Measurements from ENCODE around the gene DOCK8.
A peak's percentile ranks its signal among the peaks of the same experiment; 100 is the strongest.

DOCK8 gene

DNA sequence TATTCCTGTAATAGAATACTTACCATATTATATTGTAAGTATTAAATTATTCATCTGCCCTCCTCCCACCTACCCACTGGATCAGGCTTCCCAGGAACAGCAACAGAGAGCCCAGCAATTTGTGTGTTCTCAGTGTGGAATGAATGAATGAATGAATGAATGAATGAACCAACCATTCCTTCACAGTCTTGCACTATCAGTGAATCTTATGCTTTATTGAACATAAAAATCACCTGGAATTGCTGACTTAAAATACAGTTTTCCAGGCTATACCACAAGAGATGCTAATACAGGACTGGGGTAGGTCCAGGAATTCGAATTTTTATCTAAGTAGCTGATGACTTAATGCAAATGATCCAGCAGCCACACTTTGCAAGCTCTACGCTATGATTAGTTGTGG, 51.6 kb downstream of the DOCK8 start:
- Mint-ChIP-seq H3K9me3 (no peaks in the 10 kb centered on the region), H3K4me1 (ENCODE audit: low read depth) (peaks cover 50% of the 10 kb centered on the region), H3K36me3 (ENCODE audit: low read depth) (peaks cover 19% of the 10 kb centered on the region), H3K27me3 (no peaks in the 10 kb centered on the region), H3K4me3 (no peak overlapping the region), H3K27ac (no peak overlapping the region)
- intact Hi-C loops (cut with micrococcal nuclease) = no loop called here

DNA sequence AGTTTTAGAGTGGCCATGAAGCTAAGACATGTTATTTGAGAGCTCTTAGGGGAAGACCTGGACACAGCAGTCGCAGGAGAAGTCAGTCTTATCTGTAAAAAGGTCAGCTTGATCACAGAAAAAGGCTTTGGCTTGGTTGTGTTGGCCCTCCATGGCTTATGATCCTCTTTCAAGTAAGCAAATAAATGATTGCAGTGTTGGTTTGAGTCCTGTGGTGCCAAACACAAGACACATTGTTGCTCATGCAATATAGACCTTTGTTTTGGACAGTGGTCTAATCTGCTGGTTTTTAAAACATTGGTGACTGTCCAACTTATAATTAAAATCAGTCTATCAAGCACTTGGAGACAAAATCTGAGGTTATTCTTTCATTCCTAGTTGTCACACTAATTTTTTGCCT, 54.0 kb downstream of the DOCK8 start:
- Mint-ChIP-seq H3K9me3 (no peaks in the 10 kb centered on the region), H3K36me3 (ENCODE audit: low read depth) (peaks cover 26% of the 10 kb centered on the region), H3K4me1 (ENCODE audit: low read depth) (peaks cover 65% of the 10 kb centered on the region), H3K4me3 (no peak overlapping the region), H3K27ac (peak overlapping the region; percentile 80), H3K27me3 (no peaks in the 10 kb centered on the region)
- intact Hi-C loops (cut with micrococcal nuclease) = no loop called here

DNA sequence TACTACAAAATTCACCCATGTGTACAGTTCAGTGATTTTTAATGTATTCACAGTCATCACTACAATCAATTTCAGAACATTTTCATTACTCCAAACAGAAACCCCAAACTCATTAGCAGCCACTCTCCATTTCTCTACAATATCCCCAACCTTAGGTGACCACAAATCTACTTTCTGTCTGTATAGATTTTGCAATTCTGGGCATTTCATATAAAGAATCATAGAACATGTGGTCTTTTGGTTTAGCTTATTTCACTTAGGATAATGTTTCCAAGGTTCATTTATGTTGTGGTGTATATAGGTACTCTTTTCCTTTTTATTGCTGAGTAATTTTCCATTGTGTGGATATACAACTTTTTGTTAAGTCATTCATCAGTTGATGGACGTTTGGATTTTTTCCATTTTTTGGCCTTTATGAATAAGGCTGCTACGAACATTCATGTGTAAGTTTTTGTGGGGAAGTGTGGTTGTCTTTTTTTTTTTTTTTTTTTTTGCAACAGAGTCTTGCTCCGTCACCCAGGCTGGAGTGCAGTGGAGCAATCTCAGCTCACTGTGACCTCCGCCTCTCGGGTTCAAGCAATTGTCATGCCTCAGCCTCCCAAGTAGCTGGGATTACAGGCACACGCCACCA, 54.5 kb downstream of the DOCK8 start:
- peaks cover 63% of the 10 kb centered on the region for H3K4me1 Mint-ChIP-seq (ENCODE audit: low read depth)
- H3K27ac Mint-ChIP-seq = peak overlapping the region; percentile 80

DNA sequence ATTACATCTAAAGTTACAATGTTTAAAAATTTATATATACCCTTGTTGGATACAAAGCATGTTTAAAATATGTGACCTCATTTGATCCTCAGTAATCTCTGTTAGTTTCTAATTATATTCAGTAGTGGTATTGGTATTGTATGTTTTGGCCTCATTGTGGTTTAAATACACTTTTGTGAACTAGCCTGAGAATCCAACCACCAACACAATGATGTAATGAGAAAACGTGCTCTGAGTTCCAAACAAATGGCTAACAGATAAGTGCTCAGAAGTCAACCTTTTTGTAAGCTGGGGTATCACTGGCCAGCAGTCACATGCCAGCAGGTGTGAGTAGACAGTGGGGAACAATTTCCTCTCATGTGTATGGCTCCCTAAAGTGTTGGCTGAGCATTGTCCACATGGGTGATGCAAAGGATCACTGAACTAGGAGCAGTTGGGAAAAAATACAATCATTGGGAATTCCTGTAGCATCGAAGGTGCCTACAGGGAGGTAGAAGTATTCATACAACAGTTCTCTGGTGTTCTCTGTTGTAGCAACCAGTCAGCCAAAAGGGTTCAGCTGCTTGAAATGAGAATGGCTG, 56.1 kb downstream of the DOCK8 start:
- Mint-ChIP-seq H3K36me3 (ENCODE audit: low read depth) (peaks cover 32% of the 10 kb centered on the region), H3K9me3 (no peaks in the 10 kb centered on the region), H3K27ac (peak overlapping the region; percentile 80), H3K4me3 (no peak overlapping the region), H3K27me3 (no peaks in the 10 kb centered on the region), H3K4me1 (ENCODE audit: low read depth) (peaks cover 68% of the 10 kb centered on the region)
- intact Hi-C loops (cut with micrococcal nuclease) = no loop called here

More for the DNA sequence above, 54.5 kb downstream of the DOCK8 start:
- intact Hi-C loops (cut with micrococcal nuclease) = no loop called here
- Mint-ChIP-seq H3K36me3 (ENCODE audit: low read depth) (peaks cover 23% of the 10 kb centered on the region), H3K9me3 (no peaks in the 10 kb centered on the region), H3K27me3 (no peaks in the 10 kb centered on the region), H3K4me3 (no peak overlapping the region)

DNA sequence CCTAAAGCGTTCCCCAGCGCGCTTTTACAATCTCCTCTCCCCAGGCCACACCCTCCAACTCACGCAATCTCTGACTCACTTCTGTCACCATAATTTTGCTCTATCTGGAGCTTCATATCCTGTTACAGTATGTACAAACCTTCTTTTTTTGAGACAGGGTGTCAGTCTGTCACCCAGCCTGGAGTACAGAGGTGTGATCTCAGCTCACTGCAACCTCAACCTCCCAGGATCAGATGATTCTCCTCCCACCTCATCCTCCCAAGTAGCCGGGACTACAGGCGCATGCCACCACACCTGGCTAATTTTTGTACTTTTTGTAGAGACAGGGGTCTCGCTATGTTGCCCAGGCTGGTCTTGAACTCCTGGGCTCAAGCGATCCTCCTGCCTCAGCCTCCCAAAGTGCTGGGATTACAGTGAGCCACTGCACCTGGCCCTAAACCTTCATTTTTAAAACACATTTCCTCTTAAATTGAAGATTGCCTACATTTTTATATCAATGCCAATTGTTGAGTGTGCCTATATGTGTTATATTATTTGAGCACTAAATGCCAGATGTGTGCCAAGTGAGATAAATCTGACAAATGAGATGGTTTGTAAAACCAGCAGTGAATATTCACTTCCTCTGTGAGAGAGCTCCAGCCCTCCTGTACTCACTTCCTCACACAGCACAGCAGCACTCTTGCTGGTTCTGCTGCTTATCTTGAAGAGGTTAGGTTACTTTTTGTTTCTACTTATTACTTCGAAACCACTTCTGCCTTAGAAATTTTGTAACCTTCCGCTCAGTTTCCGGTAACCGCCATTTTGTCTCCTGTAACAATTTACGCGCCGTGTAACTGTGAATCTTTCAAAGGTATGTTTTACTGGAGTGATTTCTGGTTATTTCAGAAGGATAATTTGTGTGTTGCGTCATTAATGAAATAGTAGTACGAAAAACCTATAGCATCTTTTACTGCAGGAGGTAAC, 57.9 kb downstream of the DOCK8 start:
- Mint-ChIP-seq H3K27ac (peak overlapping the region; percentile 89), H3K36me3 (ENCODE audit: low read depth) (peaks cover 26% of the 10 kb centered on the region), H3K4me1 (ENCODE audit: low read depth) (peaks cover 62% of the 10 kb centered on the region), H3K4me3 (peak overlapping the region; percentile 63), H3K27me3 (no peaks in the 10 kb centered on the region), H3K9me3 (no peaks in the 10 kb centered on the region)
- intact Hi-C loops (cut with micrococcal nuclease) = loop anchor here (2.0 kb wide), 1 partner anchor 58 kb away; the partner anchor contains the start of gene DOCK8

DNA sequence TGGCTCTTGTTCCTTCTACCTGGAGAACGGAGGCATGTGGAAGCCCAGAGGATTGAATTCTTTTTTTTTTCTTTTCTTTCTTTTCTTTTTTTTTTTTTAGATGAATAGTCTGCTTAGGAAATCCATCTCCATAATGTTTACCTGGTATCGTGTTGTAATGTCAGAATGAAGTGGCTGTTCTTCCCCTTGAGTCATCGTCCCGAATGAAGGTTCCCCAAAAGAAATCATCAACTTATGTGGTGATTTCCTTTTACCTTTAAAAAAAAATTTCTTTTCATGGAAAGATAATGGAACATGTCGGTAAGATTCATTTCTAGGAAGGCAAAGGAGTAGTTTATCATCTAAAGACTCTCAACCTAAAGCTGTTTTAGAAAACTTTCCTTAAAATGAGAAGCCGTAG, 59.7 kb downstream of the DOCK8 start:
- H3K36me3 Mint-ChIP-seq (ENCODE audit: low read depth) = peaks cover 22% of the 10 kb centered on the region
- intact Hi-C loops (cut with micrococcal nuclease) = no loop called here
- no peaks in the 10 kb centered on the region for H3K9me3 Mint-ChIP-seq
- H3K27ac Mint-ChIP-seq = peak overlapping the region; percentile 18
- peak overlapping the region; percentile 38 for H3K4me3 Mint-ChIP-seq
- no peaks in the 10 kb centered on the region for H3K27me3 Mint-ChIP-seq
- H3K4me1 Mint-ChIP-seq (ENCODE audit: low read depth) = peaks cover 45% of the 10 kb centered on the region

DNA sequence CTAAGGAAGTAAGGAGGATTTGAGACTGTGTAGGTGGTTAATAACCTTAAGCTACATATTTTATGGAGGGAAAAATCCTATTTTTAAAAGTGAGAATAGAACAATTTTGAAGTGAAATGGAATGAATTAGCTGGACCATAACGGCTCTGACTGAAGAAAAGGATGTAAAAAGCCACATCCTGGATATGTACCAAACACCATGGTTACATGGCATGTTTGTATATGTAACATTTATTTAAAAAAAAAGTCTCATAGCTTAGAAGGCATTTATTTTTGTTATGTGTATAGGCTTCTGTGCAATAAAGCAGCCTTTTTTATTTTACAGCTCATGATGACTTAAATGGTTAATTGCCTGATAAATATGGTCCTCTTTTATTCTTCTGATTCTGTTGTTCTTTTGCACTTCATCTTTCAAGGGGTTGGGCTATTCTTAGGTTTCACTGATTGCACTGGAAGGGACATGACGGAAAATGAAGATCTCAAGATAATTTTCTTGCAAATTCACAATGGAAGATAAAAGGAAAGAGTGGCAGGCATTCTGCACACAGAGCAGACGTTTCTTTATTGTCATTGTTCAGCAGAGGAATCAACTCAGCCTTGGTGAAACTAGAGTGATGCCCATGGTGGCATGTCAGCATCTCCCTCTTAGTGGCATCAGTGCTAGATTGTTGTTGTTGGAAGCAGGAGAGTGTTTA, 63.1 kb downstream of the DOCK8 start:
- peaks cover 14% of the 10 kb centered on the region for H3K36me3 Mint-ChIP-seq (ENCODE audit: low read depth)
- intact Hi-C loops (cut with micrococcal nuclease) = no loop called here
- H3K27me3 Mint-ChIP-seq = no peaks in the 10 kb centered on the region
- H3K9me3 Mint-ChIP-seq = no peaks in the 10 kb centered on the region
- H3K4me3 Mint-ChIP-seq = no peak overlapping the region
- H3K27ac Mint-ChIP-seq = no peak overlapping the region
- H3K4me1 Mint-ChIP-seq (ENCODE audit: low read depth) = peaks cover 37% of the 10 kb centered on the region

DNA sequence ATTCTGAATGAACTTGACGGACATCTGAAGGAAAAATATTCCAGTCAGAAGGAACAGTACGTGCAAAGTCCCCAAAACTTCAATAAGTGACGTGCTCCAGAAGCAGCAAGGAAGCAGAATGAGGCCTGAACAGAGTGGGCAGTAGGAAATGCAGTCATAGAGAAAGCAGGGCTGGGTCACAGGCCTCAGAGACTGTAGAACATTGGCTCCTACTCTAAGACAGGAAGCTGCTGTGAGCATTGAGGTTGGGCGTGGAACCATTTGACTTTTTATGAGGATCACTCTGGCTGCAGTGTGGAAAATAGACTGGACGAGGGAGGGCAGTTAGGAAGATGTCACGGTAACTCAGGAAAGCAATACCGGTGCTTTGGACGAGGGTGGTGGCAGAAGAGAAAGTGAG, 64.0 kb downstream of the DOCK8 start:
- intact Hi-C loops (cut with micrococcal nuclease) = no loop called here
- H3K4me3 Mint-ChIP-seq = no peak overlapping the region
- H3K4me1 Mint-ChIP-seq (ENCODE audit: low read depth) = peaks cover 35% of the 10 kb centered on the region
- H3K27me3 Mint-ChIP-seq = no peaks in the 10 kb centered on the region
- H3K9me3 Mint-ChIP-seq = no peaks in the 10 kb centered on the region
- H3K27ac Mint-ChIP-seq = no peak overlapping the region
- peaks cover 14% of the 10 kb centered on the region for H3K36me3 Mint-ChIP-seq (ENCODE audit: low read depth)

DNA sequence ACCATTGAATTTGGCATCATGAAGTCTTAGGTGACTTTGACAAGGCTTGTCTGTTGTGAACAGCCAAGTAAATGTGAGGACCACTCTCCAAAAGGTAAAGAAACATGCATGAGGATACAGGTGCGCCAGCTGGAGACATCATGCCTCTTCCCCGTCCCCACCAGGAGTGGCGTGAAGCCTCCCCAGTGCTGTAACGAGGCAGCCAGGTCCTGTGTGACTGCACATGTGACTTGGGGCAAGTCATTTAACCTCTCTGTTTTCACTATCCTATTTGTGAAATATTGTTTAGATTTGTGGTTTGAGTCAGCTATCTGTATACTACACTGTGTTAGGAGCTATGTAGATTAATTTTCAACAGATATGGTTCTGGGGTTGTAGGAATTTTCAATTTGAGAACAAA, 65.0 kb downstream of the DOCK8 start:
- Mint-ChIP-seq H3K27ac (no peak overlapping the region), H3K4me1 (ENCODE audit: low read depth) (peaks cover 36% of the 10 kb centered on the region), H3K36me3 (ENCODE audit: low read depth) (peaks cover 16% of the 10 kb centered on the region), H3K4me3 (no peak overlapping the region), H3K27me3 (no peaks in the 10 kb centered on the region), H3K9me3 (no peaks in the 10 kb centered on the region)
- intact Hi-C loops (cut with micrococcal nuclease) = loop anchor here (2.0 kb wide), 1 partner anchor 15 kb away; no protein-coding TSS in a partner anchor

DNA sequence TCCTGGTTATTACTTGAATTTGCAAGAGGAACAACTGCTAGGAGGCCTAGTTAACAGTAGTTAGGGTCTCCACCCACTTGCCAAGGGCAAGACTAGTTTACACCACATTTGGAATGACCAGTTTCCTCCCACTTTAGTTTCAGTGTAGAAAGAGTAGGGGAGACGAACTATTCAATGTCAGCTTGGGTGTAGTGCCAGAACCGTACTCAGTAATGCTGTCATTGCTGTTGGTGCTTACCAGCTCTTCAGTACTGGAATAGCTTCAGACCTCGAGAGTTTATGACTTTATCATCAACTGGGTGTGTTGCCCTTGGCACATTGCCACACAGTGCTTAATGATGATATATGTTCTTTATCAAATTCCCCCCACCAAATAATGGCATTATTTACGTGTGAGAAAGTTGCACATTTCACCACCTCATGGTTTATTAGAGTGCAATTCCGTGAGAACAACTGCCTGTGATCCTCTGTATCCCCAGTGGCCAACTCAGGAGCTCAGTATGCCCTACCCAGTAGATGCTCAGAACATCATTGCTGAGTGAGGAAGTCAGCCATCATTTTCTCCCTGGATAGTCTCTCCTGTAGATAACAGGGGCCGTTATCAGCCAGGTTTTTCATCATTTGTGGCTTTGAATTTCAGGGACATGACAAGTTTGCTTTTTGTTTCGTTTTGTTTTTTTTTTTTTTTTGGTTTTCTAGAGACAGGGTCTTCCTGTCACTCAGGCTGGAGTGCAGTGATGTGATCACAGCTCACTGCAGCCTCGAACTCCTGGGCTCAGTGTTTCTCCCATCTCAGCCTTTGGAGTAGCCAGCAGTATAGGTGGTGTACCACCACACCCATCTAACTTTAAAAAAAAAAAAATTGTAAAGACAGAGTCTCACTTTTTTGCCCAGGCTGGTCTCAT, 67.3 kb downstream of the DOCK8 start:
- no peaks in the 10 kb centered on the region for H3K27me3 Mint-ChIP-seq
- H3K4me1 Mint-ChIP-seq (ENCODE audit: low read depth) = peaks cover 38% of the 10 kb centered on the region
- peaks cover 30% of the 10 kb centered on the region for H3K36me3 Mint-ChIP-seq (ENCODE audit: low read depth)
- intact Hi-C loops (cut with micrococcal nuclease) = loop anchor here (2.0 kb wide), 1 partner anchor 13 kb away; no protein-coding TSS in a partner anchor
- peak overlapping the region; percentile 81 for H3K27ac Mint-ChIP-seq
- no peak overlapping the region for H3K4me3 Mint-ChIP-seq
- no peaks in the 10 kb centered on the region for H3K9me3 Mint-ChIP-seq

DNA sequence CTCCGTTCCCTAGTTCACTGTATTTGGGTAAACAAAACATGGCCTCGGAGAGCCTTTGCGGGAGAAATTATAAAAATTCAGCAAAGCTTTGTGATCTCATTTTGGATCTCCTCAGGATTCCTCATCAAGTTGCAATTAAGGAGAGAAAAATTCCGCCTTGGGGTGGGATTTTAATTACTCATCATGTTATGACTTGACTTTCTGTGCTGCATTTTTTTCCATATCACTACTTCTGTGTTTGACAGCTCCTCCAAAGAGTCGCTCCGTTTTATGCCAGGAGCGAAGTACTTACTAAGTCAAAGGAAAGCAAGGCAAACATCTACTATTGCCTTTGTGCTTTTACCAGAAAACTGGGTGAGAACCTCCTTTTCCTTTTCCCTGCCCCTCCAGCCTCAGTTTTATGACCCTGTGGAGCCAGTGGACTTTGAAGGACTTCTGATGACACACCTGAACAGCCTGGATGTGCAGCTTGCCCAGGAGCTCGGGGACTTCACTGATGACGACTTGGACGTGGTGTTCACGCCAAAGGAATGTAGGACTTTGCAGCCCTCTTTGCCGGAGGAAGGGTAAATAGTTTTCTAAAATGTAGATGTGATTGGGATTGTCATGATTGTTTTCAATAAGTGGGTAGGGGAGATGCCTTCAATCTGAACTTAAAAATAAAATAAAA, 71.5 kb downstream of the DOCK8 start:
- Mint-ChIP-seq H3K4me3 (no peak overlapping the region), H3K27ac (no peak overlapping the region), H3K27me3 (no peaks in the 10 kb centered on the region), H3K9me3 (no peaks in the 10 kb centered on the region), H3K36me3 (ENCODE audit: low read depth) (peaks cover 70% of the 10 kb centered on the region), H3K4me1 (ENCODE audit: low read depth) (peaks cover 31% of the 10 kb centered on the region)
- intact Hi-C loops (cut with micrococcal nuclease) = no loop called here

DNA sequence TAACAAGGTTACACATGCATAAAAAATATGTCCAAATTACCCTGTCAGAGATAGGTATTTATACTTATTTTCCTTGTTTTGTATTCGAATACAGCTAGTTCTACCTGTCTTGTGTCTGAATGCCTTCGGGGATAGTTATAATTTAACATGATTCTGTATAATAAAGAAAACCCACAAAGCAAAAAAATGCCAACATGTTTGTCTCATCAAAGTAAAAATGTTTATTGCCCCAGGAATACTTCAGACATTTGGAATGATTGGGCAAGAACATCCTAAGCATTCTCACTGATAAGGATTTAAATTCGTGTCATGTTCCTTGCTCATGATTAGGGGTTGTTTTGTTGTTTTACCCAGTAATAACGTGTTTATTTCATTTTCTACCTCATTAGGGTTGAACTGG, 74.5 kb downstream of the DOCK8 start:
- Mint-ChIP-seq H3K27ac (no peak overlapping the region), H3K36me3 (ENCODE audit: low read depth) (peaks cover 90% of the 10 kb centered on the region), H3K9me3 (no peaks in the 10 kb centered on the region), H3K4me3 (no peak overlapping the region), H3K4me1 (ENCODE audit: low read depth) (peaks cover 13% of the 10 kb centered on the region), H3K27me3 (no peaks in the 10 kb centered on the region)
- intact Hi-C loops (cut with micrococcal nuclease) = no loop called here

All from dendritic cell treated with granulocyte-macrophage colony-stimulating factor and Interleukin-4, amounts not matched to agents 40 ng/mL and 50 ng/mL, for 4 days (primary cell).